ENCODE data around the gene GTF3A. TPM values are rescaled to one million over a fixed set of nuclear protein-coding genes. Genes with fewer than 3 reads are reported as not detected.

The GTF3A gene
- total and polyA plus RNA-seq, 9 of the 15 experiments (the other 6 are each of a cell fraction or from before 2014, with no cell fraction given): 47.5 to 303 (median 174) TPM

GRCh38 chr13:27449936-27450828 is 25.8 kb downstream of the GTF3A start, which contains the start of gene MTIF3 (continued):
- 0 out of 2 replicates have a peak, but pooled peaks have one; percentile 44 for TF ChIP-seq RREB1 (CRISPR knock-in tag; IDR thresholded peaks at IDR 0.05)
- TF ChIP-seq TAL1 (IDR thresholded peaks at IDR 0.05): no peak
- peak; percentile 80 for TF ChIP-seq CEBPG (CRISPR knock-in tag; IDR thresholded peaks at IDR 0.05)
- no peak for TF ChIP-seq CEBPG (tag; conservative IDR thresholded peaks at IDR 0.05 in 1 of 2, IDR thresholded peaks at IDR 0.05 in 1 of 2)
- TF ChIP-seq TEAD1 (CRISPR knock-in tag; IDR thresholded peaks at IDR 0.05): peak in 1 of 2 experiments; percentile 69; a peak in 1 of 4 replicates
- TF ChIP-seq ZNF140 (CRISPR knock-in tag; IDR thresholded peaks at IDR 0.05): no peak
- TF ChIP-seq CREB1 (IDR thresholded peaks at IDR 0.05): no peak; the same call in 1 of the 2 replicates
- 0 out of 2 replicates have a peak, but pooled peaks have one; percentile 31 for TF ChIP-seq CREB1 (CRISPR knock-in tag; IDR thresholded peaks at IDR 0.05)
- TF ChIP-seq ZBTB34 (CRISPR knock-in tag; IDR thresholded peaks at IDR 0.05): no peak
- TF ChIP-seq FOXK2 (conservative IDR thresholded peaks at IDR 0.05 in 1 of 2, IDR thresholded peaks at IDR 0.05 in 1 of 2; ENCODE audit: low read depth in 2 of 2): no peak
- no peak for TF ChIP-seq ZNF316 (IDR thresholded peaks at IDR 0.05)
- 0 out of 2 replicates have a peak, but pooled peaks have one; percentile 31 for TF ChIP-seq NKRF (IDR thresholded peaks at IDR 0.05; ENCODE audit: borderline replicate concordance)
- no peak for TF ChIP-seq ZNF324 (CRISPR knock-in tag; IDR thresholded peaks at IDR 0.05)
- 0 out of 2 replicates have a peak, but pooled peaks have one; percentile 25 for TF ChIP-seq ZNF395 (CRISPR knock-in tag; IDR thresholded peaks at IDR 0.05)
- TF ChIP-seq LEF1 (IDR thresholded peaks at IDR 0.05): no peak
- no peak for TF ChIP-seq TAF15 (IDR thresholded peaks at IDR 0.05; ENCODE audit: low read depth, low read length)

Data from K562 (cell line).